Measurements from ENCODE around the gene MMP8.

Gene MMP8

DNA sequence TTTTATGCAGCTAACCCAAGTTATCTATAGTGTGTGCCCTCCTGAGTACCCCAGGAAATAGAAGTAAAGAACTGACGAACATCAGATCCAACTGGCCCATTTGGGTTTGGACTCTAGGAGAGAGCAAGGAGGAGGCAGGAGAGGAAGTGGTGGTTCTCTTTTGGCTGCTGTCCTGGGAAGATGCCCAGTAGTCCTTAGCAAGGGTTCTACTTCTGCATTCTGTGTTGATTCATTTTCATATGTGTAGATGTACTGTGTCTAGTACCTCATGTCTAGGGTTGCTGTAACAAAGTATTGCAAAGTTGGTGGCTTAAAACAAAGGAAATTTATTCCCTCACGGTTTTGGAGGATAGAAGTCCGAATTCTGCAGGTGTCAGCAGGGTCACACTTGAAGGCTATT lies 12.6 kb downstream of the MMP8 start:
- POLR2A ChIA-PET = no interaction called here
- H3K4me3 ChIP-seq (ENCODE audit: low read depth, low read length) = no peak overlapping the region
- CTCF ChIA-PET = no interaction called here
- no peak for DNase-seq (ENCODE audit: low read depth, low spot score)
- no peak for TF ChIP-seq CTCF (IDR thresholded peaks at IDR 0.05; ENCODE audit: insufficient read depth, low read length, missing control alignments)

DNA sequence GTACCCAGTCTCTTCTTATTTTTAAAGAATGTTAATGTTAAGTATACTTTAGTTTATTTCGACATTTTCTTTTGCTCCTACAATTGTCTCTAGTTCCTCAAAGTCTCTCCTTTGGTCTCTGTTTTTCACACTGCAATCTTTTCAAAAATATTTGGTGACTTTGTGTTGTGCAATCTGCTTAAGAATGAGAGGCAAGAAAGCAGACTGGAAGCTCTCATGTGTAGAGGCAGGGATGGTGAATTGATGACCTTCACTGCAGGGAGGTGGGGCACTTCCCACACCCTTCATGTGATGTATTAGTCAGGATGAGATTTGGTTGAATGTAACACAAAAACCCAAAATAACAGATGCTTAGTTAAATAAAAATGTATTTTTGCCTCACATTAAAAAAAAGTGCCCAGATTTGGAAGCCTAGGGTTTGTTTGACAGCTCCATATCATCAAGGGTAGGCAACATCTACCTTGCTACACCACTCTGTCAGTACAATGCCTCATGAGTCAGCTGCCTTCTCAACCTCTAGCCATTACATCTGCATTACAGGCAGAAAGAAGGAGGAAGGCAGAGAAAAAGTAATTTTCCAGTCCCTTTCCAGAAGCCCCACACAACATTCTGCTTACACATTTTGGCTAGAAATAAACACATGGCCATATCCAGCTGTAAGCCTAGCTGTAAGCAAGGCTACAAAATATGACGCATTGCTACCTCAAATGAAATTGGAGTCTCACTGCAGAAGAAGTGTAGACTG lies 15.4 kb downstream of the MMP8 start:
- ChIA-PET CTCF (interaction anchor here (0.9 to 2.1 kb wide), 4 partner anchors 43 to 421 kb away, joined by 3 to 7 read pairs (median 4); no protein-coding TSS in a partner anchor), POLR2A (no interaction called here)
- DNase-seq (ENCODE audit: low read depth, low spot score) = no peak
- no peak overlapping the region for H3K4me3 ChIP-seq (ENCODE audit: low read depth, low read length)
- no peak for TF ChIP-seq CTCF (IDR thresholded peaks at IDR 0.05; ENCODE audit: insufficient read depth, low read length, missing control alignments)

DNA sequence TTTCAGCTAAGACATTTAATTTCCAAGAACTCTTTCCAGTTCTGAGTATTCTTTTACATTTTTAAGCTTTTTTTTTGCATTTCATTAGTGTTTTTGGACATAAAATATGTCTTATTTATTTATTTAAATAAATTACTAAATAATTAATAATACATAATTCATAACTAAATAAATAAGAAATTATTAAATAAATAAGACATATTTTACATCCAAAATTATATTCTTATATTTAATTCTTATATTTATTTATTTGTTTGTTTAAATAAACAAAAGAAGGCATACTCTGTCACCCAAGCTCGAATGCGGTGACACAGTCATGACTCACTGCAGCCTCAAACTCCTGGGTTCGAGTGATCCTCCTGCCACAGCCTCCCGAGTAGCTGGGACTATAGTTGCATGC lies 16.1 kb downstream of the MMP8 start:
- no peak for DNase-seq (ENCODE audit: low read depth, low spot score)
- H3K4me3 ChIP-seq (ENCODE audit: low read depth, low read length) = no peak overlapping the region
- TF ChIP-seq CTCF (IDR thresholded peaks at IDR 0.05; ENCODE audit: insufficient read depth, low read length, missing control alignments) = no peak
- CTCF ChIA-PET = interaction anchor here (1.4 to 2.1 kb wide), 3 partner anchors 42 to 232 kb away, joined by 3 to 7 read pairs (median 4); no protein-coding TSS in a partner anchor
- POLR2A ChIA-PET = no interaction called here

- POLR2A ChIA-PET = no interaction called here
- no peak within 1 kb of the TSS for H3K4me3 ChIP-seq (ENCODE audit: low read depth, low read length)
- no peak for TF ChIP-seq CTCF (IDR thresholded peaks at IDR 0.05; ENCODE audit: insufficient read depth, low read length, missing control alignments)
- DNase-seq (ENCODE audit: low read depth, low spot score) = no peak
- CTCF ChIA-PET = interaction anchor here (0.8 kb wide), 1 partner anchor 39 kb away, joined by 3 read pairs; no protein-coding TSS in a partner anchor
Observed at GRCh38 chr11:102705626-102706025, 19.1 kb downstream of the MMP8 start, which contains the start of gene MMP27. TSS of gene MMP27 (minus strand) at chr11:102705769. CDS start at chr11:102705714, 55 bp downstream.

- DNase-seq (ENCODE audit: low read depth, low spot score) = no peak
- POLR2A ChIA-PET = no interaction called here
- H3K4me3 ChIP-seq (ENCODE audit: low read depth, low read length) = no peak overlapping the region
- no peak for TF ChIP-seq CTCF (IDR thresholded peaks at IDR 0.05; ENCODE audit: insufficient read depth, low read length, missing control alignments)
- CTCF ChIA-PET = interaction anchor here (0.8 kb wide), 1 partner anchor 38 kb away, joined by 3 read pairs; no protein-coding TSS in a partner anchor
Observed at GRCh38 chr11:102704841-102705240, 19.9 kb downstream of the MMP8 start.

DNA sequence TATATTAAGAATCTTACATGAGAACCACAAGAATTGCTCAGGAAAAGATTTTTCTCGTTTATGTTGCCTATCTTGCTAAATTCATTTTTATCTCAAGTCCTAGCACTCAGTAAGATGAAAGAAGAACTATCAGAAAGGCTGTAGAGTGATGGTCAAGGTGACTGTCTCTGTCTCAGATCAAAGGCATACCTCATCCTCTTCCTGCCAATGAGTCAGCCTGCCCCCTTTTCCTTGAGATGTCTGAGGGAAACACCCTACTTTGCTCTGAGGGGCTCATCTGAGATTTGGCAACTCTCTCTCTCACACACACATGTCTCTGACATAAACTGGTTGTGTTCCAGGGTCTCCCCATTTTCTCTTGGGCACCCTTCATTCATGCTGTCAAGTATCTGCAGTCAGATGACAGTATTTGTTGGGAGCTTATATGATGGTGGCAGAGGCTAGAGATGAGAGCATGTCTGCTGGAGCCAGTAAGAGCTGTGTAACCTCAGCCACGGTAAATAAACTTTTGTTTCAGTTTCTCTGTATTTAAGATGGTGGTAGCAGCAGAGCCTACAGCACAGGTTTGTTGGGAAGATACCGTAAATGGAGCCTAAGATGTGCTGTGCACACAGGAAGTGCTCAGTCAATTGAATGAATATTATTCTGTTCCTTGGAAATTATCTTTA lies 20.8 kb downstream of the MMP8 start:
- ChIA-PET CTCF (interaction anchor here (2.0 kb wide), 1 partner anchor 237 kb away, joined by 4 read pairs; no protein-coding TSS in a partner anchor), POLR2A (no interaction called here)
- DNase-seq (ENCODE audit: low read depth, low spot score) = no peak
- TF ChIP-seq CTCF (IDR thresholded peaks at IDR 0.05; ENCODE audit: insufficient read depth, low read length, missing control alignments) = no peak
- no peak overlapping the region for H3K4me3 ChIP-seq (ENCODE audit: low read depth, low read length)

All from AG04449 (cell line).